H9 (cell line): ENCODE results near the gene TDRD7. TPM values are rescaled to one million over a fixed set of nuclear protein-coding genes. Genes with fewer than 3 reads are reported as not detected.

Experiments used
- DNase-seq: peaks from one replicate; pipeline ENCODE4 v3.0.0-alpha.2; 2017
- H2AFZ ChIP-seq: one replicate; pipeline ENCODE4 v1.6.1; 2013; ENCODE audit warnings: mild to moderate bottlenecking, low read length, control low read depth, moderate library complexity
- H2AK5ac ChIP-seq: 2 replicates; pipeline ENCODE4 v1.6.1; 2013; ENCODE audit warnings: low read length, control low read depth, mixed read lengths; ENCODE audit not compliant: insufficient read length
- H2BK120ac ChIP-seq: one replicate; pipeline ENCODE4 v1.6.1; 2013; ENCODE audit warnings: low read depth, mild to moderate bottlenecking, low read length, control low read depth, inconsistent platforms; ENCODE audit not compliant: poor library complexity, severe bottlenecking
- H2BK12ac ChIP-seq: 2 replicates; pipeline ENCODE4 v1.6.1; 2013; ENCODE audit warnings: low read length, control low read depth, mixed read lengths, low read depth; ENCODE audit not compliant: insufficient read length
- H2BK15ac ChIP-seq: 2 replicates; pipeline ENCODE4 v1.6.1; 2013; ENCODE audit warnings: low read depth, low read length, control low read depth
- H2BK20ac ChIP-seq: one replicate; pipeline ENCODE4 v1.6.1; 2013; ENCODE audit warnings: low read depth, mild to moderate bottlenecking, low read length, control low read depth, inconsistent platforms; ENCODE audit not compliant: poor library complexity, severe bottlenecking
- H2BK5ac ChIP-seq: 2 replicates; pipeline ENCODE4 v1.6.1; 2013; ENCODE audit warnings: low read length, control low read depth, mixed read lengths; ENCODE audit not compliant: insufficient read length
- H3K14ac ChIP-seq: 2 replicates; pipeline ENCODE4 v1.6.1; 2013; ENCODE audit warnings: low read length, control low read depth; ENCODE audit not compliant: insufficient read depth
- H3K18ac ChIP-seq: 2 replicates; pipeline ENCODE4 v1.6.1; 2013; ENCODE audit warnings: low read depth, mild to moderate bottlenecking, mixed read lengths, low read length, control low read depth; ENCODE audit not compliant: insufficient read length
- H3K23ac ChIP-seq: 2 replicates; pipeline ENCODE4 v1.6.1; 2013; ENCODE audit warnings: low read length, control low read depth, mixed read lengths, low read depth; ENCODE audit not compliant: insufficient read length
- H3K23me2 ChIP-seq: 2 replicates; pipeline ENCODE4 v1.6.1; 2013; ENCODE audit warnings: low read depth, mild to moderate bottlenecking, mixed read lengths, low read length, control low read depth; ENCODE audit not compliant: insufficient read length, poor library complexity, severe bottlenecking
- H3K27ac ChIP-seq: 2 replicates; pipeline ENCODE4 v1.5.1; 2013; ENCODE audit warnings: low read length, control low read depth, mixed read lengths, low read depth; ENCODE audit not compliant: insufficient read length
- H3K27me3 ChIP-seq: 2 replicates; pipeline ENCODE4 v1.6.1; 2013; ENCODE audit warnings: low read length, control low read depth, inconsistent platforms; ENCODE audit not compliant: insufficient read depth
- H3K4ac ChIP-seq: 2 replicates; pipeline ENCODE4 v1.6.1; 2013; ENCODE audit warnings: low read depth, mild to moderate bottlenecking, control low read depth, inconsistent platforms, low read length, moderate library complexity
- H3K4me1 ChIP-seq: 2 replicates; pipeline ENCODE4 v1.6.1; 2013; ENCODE audit warnings: low read length, control low read depth, inconsistent platforms; ENCODE audit not compliant: insufficient read depth
- H3K4me2 ChIP-seq: 2 replicates; pipeline ENCODE4 v1.6.1; 2013; ENCODE audit warnings: low read length, control low read depth, mixed read lengths; ENCODE audit not compliant: insufficient read length, insufficient read depth
- H3K56ac ChIP-seq: 2 replicates; pipeline ENCODE4 v1.6.1; 2013; ENCODE audit warnings: low read depth, mild to moderate bottlenecking, mixed read lengths, low read length, control low read depth; ENCODE audit not compliant: insufficient read length
- H3K79me1 ChIP-seq: 2 replicates; pipeline ENCODE4 v1.6.1; 2013; ENCODE audit warnings: low read depth, mild to moderate bottlenecking, moderate library complexity, low read length, control low read depth, inconsistent platforms; ENCODE audit not compliant: insufficient read depth, poor library complexity, severe bottlenecking
- H3K79me2 ChIP-seq: 2 replicates; pipeline ENCODE4 v1.6.1; 2013; ENCODE audit warnings: low read length, control low read depth, inconsistent platforms; ENCODE audit not compliant: insufficient read depth
- H3K9ac ChIP-seq: 2 replicates; pipeline ENCODE4 v1.6.1; 2013; ENCODE audit warnings: low read length, control low read depth, mixed read lengths; ENCODE audit not compliant: insufficient read length; ENCODE audit errors: extremely low read depth
- H3K9me3 ChIP-seq: one replicate; pipeline ENCODE4 v1.6.1; 2013; ENCODE audit warnings: low read depth, low read length, inconsistent platforms; ENCODE audit not compliant: control insufficient read depth
- H3T11ph ChIP-seq: one replicate; pipeline ENCODE4 v1.6.1; 2013; ENCODE audit warnings: mild to moderate bottlenecking, low read length, control low read depth, inconsistent platforms
- H4K20me1 ChIP-seq: one replicate; pipeline ENCODE4 v1.6.1; 2013; ENCODE audit not compliant: control insufficient read depth, insufficient read length, insufficient read depth
- H4K5ac ChIP-seq: 2 replicates; pipeline ENCODE4 v1.6.1; 2013; ENCODE audit warnings: low read depth, mild to moderate bottlenecking, mixed read lengths, low read length, control low read depth; ENCODE audit not compliant: insufficient read length
- H4K8ac ChIP-seq: replicated peaks from 2 replicates; pipeline ENCODE4 v1.6.1; 2013; ENCODE audit warnings: low read length, control low read depth, mixed read lengths, low read depth; ENCODE audit not compliant: insufficient read length
- H4K91ac ChIP-seq: 2 replicates; pipeline ENCODE4 v1.6.1; 2013; ENCODE audit warnings: low read depth, mild to moderate bottlenecking, moderate library complexity, mixed read lengths, low read length, control low read depth; ENCODE audit not compliant: insufficient read length
- H3K27ac Mint-ChIP-seq, 3 experiments: 2 replicates in 2 of 3; 3 replicates in 1 of 3; pipeline ENCODE4 v1.8.0; 2020 to 2021; ENCODE audit warnings: mixed read lengths in 3 of 3, mild to moderate bottlenecking in 1 of 3, moderate library complexity in 1 of 3
- H3K27me3 Mint-ChIP-seq: 2 replicates; pipeline ENCODE4 v1.8.0; 2021; ENCODE audit warnings: low read depth, mild to moderate bottlenecking, moderate library complexity, mixed read lengths
- H3K36me3 Mint-ChIP-seq, 3 experiments: 2 replicates in 2 of 3; 3 replicates in 1 of 3; pipeline ENCODE4 v1.8.0; 2020 to 2021; ENCODE audit warnings: low read depth in 3 of 3, mixed read lengths in 3 of 3; ENCODE audit not compliant: insufficient read depth in 1 of 3
- H3K4me1 Mint-ChIP-seq, 2 experiments: 2 replicates each; pipeline ENCODE4 v1.8.0; 2020; ENCODE audit warnings: mixed read lengths in 2 of 2
- H3K4me3 Mint-ChIP-seq, 2 experiments: 2 replicates in 1 of 2; 3 replicates in 1 of 2; pipeline ENCODE4 v1.8.0; 2020 to 2021; ENCODE audit warnings: mild to moderate bottlenecking in 2 of 2, mixed read lengths in 2 of 2, moderate library complexity in 1 of 2
- H3K9me3 Mint-ChIP-seq, 2 experiments: 2 replicates in 1 of 2; 3 replicates in 1 of 2; pipeline ENCODE4 v1.8.0; 2020; ENCODE audit warnings: mild to moderate bottlenecking in 2 of 2, mixed read lengths in 2 of 2, moderate library complexity in 1 of 2
- CTCF ChIP-seq: fragments of 200-600 bp; sonication (generic); conservative IDR thresholded peaks from 3 replicates; pipeline ENCODE4 v1.8.0; 2021; ENCODE audit warnings: antibody characterized with exemption, mild to moderate bottlenecking
- WGBS: extraction: QIAGEN DNeasy Blood & Tissue Kit; methylation state at CpG from one replicate; pipeline ENCODE4 v1.1.7; 2013; ENCODE audit warnings: missing lambda C conversion rate, low lambda C conversion rate, mixed read lengths; ENCODE audit not compliant: insufficient read length; ENCODE audit errors: extremely low coverage; 5-methylcytosine and 5-hydroxymethylcytosine counted together
- total RNA-seq: library from RNA; stranded (reverse); gene quantifications from 2 replicates; pipeline ENCODE4 v1.2.1, GENCODE V29; 2021

TDRD7 gene
- total RNA-seq, 1 experiment from 2014 or later: 5.1 TPM

DNA sequence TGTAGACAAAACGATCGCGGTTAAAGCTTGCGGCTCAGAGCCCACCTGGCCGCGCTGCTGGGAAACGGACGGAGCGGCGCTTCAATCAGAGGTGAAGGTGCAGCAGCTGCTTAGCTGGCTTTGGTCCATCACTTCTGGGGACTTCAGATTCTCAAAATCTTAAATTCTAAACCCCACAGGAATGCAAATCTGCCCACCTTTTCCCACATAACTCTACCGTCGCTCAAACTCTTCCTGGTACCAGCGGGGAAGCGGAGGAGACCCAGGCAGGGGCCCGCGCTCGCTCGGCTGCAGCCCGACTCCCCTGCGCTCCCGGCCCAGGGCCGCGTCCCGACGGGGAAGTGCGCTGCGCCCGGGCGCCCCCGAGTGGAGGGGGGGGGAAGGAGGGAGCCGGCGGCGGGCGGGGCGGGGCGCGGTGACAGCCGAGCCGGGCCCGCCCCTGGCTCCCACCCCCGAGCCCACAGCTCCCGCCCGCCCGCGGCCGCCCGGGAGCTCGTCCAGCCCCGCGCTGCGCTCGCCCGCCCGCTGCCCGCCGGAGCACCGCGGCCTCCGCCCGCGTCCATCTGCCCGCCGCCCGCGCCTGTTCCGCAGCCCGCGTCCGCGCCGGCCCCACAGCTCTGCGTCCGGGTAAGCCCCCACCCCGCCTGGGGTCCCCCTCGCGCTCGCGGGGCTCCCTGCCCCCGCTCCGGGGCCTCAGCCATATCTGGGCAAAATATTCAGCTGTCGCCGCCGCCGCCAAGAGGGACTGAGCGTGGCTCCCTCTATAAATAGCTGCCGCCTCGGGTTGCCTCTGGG is 89.5 kb downstream of the TDRD7 start, which contains the start of gene TMOD1:
TMOD1 (plus strand) TSS at position 490 of the 795 bp plus-strand sequence. CDS start 22,523 bp downstream, outside the sequence.
- Mint-ChIP-seq H3K27ac (no peak within 1 kb of the TSS), H3K27me3 (peaks cover 41% of the 10 kb centered on the region), H3K36me3 (no peaks in the 10 kb centered on the region; a peak in 2 of 7 replicates), H3K4me1 (peaks cover 10 to 16% of the 10 kb centered on the region in 2 experiments), H3K9me3 (peaks cover 9 to 13% of the 10 kb centered on the region in 2 experiments; a peak in 4 of 5 replicates), H3K4me3 (peak within 1 kb of the TSS; percentile 66 to 88)
- Histone ChIP-seq H3K9ac (no peak within 1 kb of the TSS), H3K27ac (no peak within 1 kb of the TSS), H4K20me1 (no peaks in the 10 kb centered on the region), H3T11ph (no peak within 1 kb of the TSS), H3K4me1 (no peaks in the 10 kb centered on the region; the same call in 1 of the 2 replicates), H3K18ac (no peak within 1 kb of the TSS), H2AK5ac (no peak within 1 kb of the TSS), H3K9me3 (no peaks in the 10 kb centered on the region), H4K91ac (no peak within 1 kb of the TSS), H4K5ac (no peak within 1 kb of the TSS), H4K8ac (no peak within 1 kb of the TSS), H2AFZ (no peak within 1 kb of the TSS), H3K4ac (no peak within 1 kb of the TSS), H3K4me2 (peak within 1 kb of the TSS; percentile 69), H3K79me1 (no peaks in the 10 kb centered on the region), H2BK15ac (no peak within 1 kb of the TSS), H2BK5ac (no peak within 1 kb of the TSS), H3K23me2 (peaks cover 16% of the 10 kb centered on the region), H3K56ac (no peak within 1 kb of the TSS), H3K27me3 (peaks cover 45% of the 10 kb centered on the region), H2BK120ac (no peak within 1 kb of the TSS), H2BK20ac (no peak within 1 kb of the TSS), H3K23ac (no peak within 1 kb of the TSS), H2BK12ac (no peak within 1 kb of the TSS), H3K79me2 (no peaks in the 10 kb centered on the region), H3K14ac (no peak within 1 kb of the TSS; the same call in 1 of the 2 replicates)
- WGBS: no CpG with 5 or more reads among the region's 87 CpGs
- peak; percentile 32; the same call in 2 of the 3 replicates for TF ChIP-seq CTCF
- DNase-seq: peak; percentile 69
